ENCODE results near the gene UBE4A.
A peak's percentile ranks its signal among the peaks of the same experiment; 100 is the strongest.

Gene UBE4A

DNA sequence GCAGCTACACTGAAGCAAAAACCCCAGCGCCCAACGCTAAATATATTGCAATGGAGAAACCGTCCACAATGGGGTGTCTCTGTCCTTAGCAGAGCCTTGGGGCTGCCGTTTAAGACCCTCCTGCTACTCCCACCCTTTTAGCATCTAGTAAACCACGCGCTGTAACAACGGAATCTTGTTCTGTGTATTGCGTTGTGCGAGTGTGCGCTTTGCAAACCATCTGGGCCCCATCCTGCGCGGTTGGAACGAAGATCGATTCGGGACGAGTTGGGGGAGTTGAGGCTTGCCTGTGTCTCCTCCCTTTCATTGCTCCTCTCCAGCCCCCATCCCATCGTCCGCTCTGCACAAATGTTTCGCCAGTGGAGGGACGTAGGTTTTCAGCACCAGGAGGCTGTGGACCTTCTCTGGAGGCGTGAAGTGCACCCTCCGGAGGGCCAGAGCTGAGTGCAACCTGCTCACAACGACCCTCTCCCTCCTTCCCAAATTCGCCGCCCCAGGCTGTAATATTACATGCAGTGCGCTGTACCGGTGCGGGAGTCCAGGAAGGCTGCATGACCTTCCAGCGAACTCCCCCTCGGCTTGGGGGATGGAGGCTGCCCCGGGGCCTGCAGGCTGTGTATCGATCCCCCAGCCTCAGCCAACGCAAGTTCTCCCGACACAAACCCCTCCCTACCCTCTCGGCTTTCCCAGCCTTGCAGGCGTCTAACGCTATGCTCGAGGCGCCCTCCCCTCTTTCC, 75.3 kb downstream of the UBE4A start:
- H3K4me3 ChIP-seq (ENCODE audit: low read depth, low read length), result peak overlapping the region; percentile 71
- TF ChIP-seq, protein P1, sequence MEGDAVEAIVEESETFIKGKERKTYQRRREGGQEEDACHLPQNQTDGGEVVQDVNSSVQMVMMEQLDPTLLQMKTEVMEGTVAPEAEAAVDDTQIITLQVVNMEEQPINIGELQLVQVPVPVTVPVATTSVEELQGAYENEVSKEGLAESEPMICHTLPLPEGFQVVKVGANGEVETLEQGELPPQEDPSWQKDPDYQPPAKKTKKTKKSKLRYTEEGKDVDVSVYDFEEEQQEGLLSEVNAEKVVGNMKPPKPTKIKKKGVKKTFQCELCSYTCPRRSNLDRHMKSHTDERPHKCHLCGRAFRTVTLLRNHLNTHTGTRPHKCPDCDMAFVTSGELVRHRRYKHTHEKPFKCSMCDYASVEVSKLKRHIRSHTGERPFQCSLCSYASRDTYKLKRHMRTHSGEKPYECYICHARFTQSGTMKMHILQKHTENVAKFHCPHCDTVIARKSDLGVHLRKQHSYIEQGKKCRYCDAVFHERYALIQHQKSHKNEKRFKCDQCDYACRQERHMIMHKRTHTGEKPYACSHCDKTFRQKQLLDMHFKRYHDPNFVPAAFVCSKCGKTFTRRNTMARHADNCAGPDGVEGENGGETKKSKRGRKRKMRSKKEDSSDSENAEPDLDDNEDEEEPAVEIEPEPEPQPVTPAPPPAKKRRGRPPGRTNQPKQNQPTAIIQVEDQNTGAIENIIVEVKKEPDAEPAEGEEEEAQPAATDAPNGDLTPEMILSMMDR (IDR thresholded peaks at IDR 0.05; ENCODE audit: low read depth, low read length), result no peak

DNA sequence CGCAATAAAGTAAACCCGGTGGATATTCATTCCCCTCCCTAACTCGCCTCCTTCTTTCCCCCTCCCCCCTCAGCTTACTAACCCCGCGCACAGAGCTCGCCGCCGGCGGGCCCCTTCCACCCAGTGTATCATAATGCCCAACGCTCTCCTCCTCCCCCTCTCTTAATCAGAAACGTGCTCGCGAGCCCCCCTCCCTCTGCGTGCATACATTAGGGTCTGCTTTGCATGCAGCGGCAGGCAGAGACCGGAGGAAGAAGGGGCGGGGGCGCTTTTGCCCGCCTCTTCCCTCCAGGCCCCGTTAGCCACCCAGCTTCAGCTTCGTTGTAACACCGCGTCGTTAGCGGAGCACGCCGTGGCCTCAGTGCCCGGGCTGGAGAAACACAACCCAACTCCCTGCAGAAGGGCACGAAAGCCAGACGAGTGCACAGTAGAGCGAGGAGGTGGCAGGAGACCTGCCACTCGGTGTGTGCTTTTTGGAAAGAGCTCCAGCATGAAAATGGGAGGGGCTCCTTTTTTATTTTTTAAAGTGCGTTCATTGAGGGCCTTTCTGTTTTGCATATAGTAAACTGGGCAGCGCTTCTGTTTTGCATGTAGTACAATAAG, 76.0 kb downstream of the UBE4A start:
- TF ChIP-seq, protein P1 (IDR thresholded peaks at IDR 0.05; ENCODE audit: low read depth, low read length), result no peak
- H3K4me3 ChIP-seq (ENCODE audit: low read depth, low read length), result peak overlapping the region; percentile 71

DNA sequence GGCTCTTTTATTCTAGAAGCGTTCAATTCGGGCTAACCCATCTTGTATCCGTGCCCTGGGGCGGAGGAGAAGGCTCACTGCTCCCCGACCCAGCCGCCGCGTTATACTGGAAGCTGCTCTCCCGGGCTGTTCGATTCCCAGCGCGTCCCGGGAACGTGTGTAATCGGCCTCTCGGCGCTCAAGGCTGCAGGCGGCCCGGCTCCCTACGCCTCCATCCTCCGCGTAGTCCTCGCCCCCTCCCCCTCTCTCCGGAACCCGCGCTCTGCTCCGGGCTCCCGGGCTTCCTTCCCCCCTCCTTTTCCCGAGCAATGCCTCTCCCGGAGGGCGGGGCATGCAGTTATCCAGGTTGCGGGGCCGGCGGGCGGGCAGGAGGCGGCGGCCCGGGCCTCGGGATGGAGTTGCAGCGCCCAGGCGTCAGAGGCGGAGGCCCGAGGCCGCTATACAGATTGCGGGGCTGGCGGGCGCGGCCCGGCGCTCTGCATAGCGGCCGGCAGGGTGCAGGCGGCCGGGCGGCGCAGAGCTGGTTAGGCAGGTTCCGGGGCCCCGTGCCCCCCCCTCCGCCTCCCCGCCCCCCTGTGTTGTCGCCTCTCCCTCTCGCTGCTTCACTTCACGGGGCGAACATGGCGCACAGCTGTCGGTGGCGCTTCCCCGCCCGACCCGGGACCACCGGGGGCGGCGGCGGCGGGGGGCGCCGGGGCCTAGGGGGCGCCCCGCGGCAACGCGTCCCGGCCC, 76.7 kb downstream of the UBE4A start, which contains the start of gene KMT2A:
KMT2A (plus strand) TSS at position 600 of the 732 bp plus-strand sequence; CDS start at position 621, 21 bp downstream.
- H3K4me3 ChIP-seq (ENCODE audit: low read depth, low read length), result peak within 1 kb of the TSS; percentile 89
- TF ChIP-seq, protein P1 (IDR thresholded peaks at IDR 0.05; ENCODE audit: low read depth, low read length), result no peak

DNA sequence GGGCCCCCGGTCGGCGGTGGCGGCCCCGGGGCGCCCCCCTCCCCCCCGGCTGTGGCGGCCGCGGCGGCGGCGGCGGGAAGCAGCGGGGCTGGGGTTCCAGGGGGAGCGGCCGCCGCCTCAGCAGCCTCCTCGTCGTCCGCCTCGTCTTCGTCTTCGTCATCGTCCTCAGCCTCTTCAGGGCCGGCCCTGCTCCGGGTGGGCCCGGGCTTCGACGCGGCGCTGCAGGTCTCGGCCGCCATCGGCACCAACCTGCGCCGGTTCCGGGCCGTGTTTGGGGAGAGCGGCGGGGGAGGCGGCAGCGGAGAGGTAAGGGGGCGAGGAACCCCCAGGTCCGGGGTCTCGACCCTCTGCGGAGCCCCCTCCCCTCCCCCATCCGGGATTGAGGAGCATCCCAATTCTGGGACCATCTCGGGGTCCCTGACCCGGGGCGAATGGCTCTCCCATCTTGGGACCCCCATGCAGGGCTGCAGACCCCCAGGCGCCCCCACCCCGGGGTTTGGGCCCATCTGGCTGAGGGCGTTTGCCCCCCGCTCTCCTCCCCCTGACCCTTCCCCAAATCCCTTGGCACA, 77.3 kb downstream of the UBE4A start:
- TF ChIP-seq, protein P1 (IDR thresholded peaks at IDR 0.05; ENCODE audit: low read depth, low read length), result no peak
- peak overlapping the region; percentile 89 for H3K4me3 ChIP-seq (ENCODE audit: low read depth, low read length)

DNA sequence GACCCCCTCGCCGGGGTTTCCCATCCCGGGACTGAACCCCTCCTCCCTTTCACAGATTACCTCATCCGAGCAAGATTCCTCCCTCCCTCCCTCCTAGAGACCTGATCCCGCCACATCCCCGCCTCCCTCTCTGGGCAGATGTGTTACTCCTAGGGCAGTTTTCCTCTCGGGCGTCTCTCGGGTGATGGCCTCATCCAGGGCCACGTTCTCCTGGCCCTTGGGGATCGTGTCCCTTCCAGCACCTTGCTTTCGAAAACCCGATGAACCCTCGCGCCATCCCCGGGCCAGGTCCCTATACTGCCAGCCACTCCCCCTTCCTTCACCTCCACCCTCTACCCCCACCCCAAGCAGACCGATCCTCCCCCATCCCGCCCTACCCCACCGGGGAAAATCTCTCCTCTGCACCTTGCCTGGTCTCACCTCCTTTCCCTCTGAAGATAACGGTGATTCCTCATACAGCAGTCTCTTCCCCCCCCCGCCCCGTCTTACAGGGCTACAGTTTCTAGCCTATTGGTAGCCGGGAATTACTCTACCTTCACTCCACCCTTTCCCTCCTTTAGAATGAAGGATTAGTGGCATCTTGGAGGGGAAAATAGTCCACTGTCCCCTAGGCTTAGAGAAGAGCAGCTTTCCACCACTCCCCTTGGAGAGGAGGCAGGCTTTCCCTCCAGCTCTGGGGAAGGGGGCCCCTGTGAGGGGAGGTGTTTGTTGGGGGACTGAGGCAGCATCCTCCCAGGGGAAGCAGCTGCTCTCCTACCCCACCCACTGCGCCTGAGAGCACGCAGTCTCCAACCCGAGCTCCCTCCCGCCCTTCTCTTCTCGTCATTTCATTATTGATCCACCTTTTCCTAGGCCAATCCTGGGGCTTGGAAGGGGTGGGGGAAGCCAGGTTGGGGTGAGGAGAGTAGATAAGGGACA, 78.1 kb downstream of the UBE4A start:
- TF ChIP-seq, protein P1 (IDR thresholded peaks at IDR 0.05; ENCODE audit: low read depth, low read length), result no peak
- peak overlapping the region; percentile 89 for H3K4me3 ChIP-seq (ENCODE audit: low read depth, low read length)

DNA sequence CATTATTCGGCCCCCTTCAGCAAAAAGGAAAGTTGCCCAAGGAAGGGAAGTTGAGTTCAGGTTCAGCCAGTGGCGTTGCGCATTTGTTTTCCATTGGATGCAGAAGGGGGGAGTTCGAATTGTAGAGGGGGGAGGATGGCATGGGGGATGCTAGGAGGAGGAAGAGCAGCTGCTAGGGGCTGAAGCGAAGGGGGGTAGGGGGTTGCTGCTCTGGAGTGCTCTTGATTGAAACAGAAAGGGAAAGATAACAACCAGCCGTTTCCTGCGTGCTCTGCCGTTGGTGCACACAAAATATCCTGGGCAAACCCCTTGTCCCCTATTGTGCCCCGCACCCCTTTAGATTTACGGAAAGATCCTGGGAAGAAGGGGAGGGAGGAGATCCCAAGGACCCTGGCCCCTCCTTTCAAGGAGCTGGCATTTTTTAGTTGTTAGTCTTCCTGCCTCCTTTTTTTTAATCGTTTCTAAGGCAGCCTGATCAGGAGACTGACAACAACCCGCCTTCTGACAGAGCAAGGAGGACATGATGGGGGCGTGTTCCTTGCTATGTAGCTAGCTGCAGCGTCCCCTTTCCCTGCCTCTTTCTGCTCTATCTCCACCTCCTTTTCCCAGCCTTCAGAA, 79.0 kb downstream of the UBE4A start:
- TF ChIP-seq, protein P1 (IDR thresholded peaks at IDR 0.05; ENCODE audit: low read depth, low read length), result no peak
- H3K4me3 ChIP-seq (ENCODE audit: low read depth, low read length), result peak overlapping the region; percentile 89
